Measurements from ENCODE around the gene RRP12.

Gene RRP12

DNA sequence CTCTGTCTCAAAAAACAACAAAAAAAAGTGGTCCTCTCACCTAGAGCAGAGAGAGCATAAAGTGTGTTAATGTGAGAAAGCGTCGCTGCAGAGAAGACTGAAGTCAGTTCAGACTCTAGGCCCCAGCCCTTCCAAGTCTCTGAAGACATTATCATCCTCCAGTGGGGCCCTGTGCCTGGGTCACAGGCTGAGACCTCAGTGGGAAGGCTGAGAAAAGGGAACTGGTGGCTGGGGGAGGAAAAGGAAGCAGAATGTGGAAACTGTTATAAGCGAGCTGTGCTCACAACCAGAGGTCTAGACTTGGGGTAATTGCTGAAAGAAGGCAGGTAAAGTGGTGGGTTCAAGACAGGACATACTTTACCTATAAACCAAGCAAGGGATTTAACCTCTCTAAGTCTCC lies 4.9 kb upstream of the RRP12 start:
- no peak for DNase-seq

- DNase-seq, result no peak
Measured at GRCh38 chr10:97404044-97404443, 2.9 kb upstream of the RRP12 start.

- no peak for DNase-seq
Measured at GRCh38 chr10:97401455-97401919, 347 bp upstream of the RRP12 start.

DNA sequence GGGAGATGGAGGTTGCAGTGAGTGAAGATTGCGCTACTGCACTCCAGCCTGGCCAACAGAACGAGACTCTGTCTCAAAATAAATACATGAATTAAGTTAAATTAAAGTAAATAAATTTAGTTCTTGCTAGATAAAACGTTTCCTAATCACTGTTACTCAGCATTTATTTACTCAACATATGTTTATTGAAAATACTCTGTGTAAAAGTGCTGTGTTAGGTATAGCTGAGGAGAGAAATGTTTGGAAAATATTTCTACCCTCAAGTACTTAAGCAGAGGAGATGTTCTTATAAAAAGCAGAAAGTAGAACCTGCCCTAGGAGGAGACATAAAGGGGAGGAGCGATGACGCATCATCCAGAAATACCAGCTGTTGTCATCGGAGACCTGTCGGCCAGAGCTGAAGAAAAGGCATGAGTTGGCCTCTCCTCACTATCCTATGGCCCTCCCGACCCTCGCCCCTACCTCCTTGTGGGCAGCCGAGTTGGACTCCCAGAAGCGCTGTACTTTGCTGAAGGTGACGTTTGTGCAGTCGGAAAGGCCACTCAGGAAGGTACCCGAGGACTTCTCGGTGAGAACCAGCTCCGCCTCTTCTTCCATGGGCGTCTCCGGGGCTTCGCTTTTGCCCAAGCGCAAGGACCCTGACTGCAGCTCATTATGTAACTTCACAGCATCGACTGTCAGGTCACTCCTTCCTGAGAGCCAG lies 1.1 kb downstream of the RRP12 start:
- DNase-seq, result peak; percentile 11

DNA sequence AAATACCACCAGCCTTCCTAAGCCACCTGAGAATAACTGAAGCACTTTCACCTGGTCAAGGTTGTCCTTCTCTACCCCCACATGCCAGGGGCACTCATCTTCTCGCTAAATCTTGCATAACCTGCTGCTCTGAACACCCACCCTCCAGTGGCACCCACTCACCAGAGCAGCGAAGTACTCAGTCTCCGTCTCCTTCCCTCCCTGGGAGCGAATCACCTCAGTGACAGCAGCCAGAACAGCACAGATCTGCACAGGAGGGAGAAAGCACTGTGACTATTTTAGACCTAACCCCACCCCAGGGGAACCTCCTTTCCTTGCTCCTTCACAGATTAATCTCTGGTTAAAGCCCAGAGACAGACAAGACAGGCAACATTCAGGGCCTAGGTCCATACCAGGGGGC lies 5.1 kb downstream of the RRP12 start:
- no peak for DNase-seq

- no peak for DNase-seq
Measured at GRCh38 chr10:97393034-97393573, 8.0 kb downstream of the RRP12 start.

DNA sequence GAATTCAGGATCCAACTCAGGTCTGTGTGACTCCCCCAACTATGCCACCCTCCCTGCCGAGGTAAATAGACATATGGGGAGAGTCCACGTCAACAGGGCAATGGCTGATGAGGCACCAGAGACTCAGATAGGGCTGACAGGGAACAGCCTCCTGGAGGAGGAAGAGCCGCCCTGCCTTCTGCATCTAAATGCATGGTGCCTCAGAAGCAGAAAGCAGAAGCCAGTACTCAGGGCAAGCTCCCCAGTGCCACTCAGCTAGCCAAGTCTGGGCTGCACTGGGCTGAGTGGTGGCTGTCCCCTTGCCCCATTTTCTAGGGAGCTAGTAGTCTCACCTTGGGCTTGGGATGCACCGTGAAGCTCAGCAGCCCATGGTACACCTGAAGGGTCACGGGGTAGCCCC lies 11.0 kb downstream of the RRP12 start:
- no peak for DNase-seq

- DNase-seq, result no peak
Measured at GRCh38 chr10:97388152-97388551, 13.0 kb downstream of the RRP12 start.

DNA sequence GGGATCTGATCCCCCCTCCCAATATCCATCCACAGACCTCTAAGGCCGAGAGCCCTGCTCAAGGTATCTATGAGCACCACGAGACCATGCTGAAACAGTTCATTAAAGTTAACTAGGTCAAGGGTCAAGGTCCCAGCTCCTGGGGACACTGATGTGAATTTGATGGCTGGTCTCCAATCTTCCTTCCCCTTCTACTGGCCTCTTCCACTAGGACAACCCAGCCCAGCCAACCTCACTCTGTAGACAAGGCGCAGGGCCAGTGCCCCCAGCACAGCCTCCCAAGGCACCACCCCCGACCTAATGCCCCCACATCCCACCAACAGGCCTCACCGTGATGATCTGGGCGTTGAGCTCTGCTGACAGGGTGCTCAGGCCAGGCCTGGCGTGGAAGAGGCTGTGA lies 15.6 kb downstream of the RRP12 start:
- DNase-seq, result no peak

GRCh38 chr10:97384641-97385040 lies 16.5 kb downstream of the RRP12 start:
- DNase-seq, result no peak

- DNase-seq, result no peak
Measured at GRCh38 chr10:97384156-97384555, 17.0 kb downstream of the RRP12 start.

DNA sequence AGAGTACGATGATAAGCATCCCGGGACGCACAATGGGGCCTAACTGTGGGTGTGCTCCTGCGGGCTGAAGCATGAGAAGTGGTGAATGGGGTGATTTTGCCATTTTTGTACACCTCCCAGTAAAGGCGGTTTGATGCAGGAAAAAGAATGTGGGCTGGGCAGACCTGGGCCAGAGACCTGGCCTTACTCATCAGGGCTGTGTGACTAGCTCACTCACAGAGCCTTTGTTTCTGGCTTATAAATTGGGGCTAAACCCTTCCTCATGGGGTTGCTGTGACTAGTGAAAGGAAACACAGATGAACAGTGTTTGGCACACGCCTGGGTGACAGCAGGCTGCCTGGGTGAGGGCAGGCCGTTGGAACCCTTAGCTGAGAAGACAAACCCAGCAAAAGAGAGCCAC lies 18.0 kb downstream of the RRP12 start:
- no peak for DNase-seq

- no peak for DNase-seq
Measured at GRCh38 chr10:97381626-97382025, 19.5 kb downstream of the RRP12 start.

- no peak for DNase-seq
Measured at GRCh38 chr10:97380516-97380915, 20.6 kb downstream of the RRP12 start.

- no peak for DNase-seq
Measured at GRCh38 chr10:97378933-97379921, 21.9 kb downstream of the RRP12 start.

DNA sequence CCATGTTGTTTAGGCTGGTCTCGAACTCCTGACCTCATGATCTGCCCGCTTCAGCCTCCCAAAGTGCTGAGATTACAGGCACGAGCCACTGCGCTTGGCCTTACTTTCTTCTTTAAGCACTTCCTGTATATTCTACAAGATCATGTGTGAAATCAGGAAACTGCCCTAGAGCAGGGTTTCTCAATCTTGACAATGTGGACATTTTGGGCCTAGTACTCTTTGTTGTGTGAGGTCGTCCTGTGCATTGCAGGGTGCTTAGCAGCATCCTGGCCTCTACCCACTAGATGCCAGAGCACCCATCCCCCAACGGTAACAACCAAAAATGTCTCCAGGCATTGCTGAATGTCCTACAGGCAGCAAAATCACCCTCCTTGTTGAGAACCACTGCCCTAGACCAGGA lies 24.7 kb downstream of the RRP12 start:
- no peak for DNase-seq

GRCh38 chr10:97373456-97373855 lies 27.7 kb downstream of the RRP12 start:
- no peak for DNase-seq

GRCh38 chr10:97372233-97372875 lies 28.8 kb downstream of the RRP12 start:
- no peak for DNase-seq

GRCh38 chr10:97371696-97372095 lies 29.4 kb downstream of the RRP12 start:
- no peak for DNase-seq

GRCh38 chr10:97367126-97367649 lies 34.0 kb downstream of the RRP12 start:
- no peak for DNase-seq

GRCh38 chr10:97366572-97366971 lies 34.6 kb downstream of the RRP12 start:
- no peak for DNase-seq

DNA sequence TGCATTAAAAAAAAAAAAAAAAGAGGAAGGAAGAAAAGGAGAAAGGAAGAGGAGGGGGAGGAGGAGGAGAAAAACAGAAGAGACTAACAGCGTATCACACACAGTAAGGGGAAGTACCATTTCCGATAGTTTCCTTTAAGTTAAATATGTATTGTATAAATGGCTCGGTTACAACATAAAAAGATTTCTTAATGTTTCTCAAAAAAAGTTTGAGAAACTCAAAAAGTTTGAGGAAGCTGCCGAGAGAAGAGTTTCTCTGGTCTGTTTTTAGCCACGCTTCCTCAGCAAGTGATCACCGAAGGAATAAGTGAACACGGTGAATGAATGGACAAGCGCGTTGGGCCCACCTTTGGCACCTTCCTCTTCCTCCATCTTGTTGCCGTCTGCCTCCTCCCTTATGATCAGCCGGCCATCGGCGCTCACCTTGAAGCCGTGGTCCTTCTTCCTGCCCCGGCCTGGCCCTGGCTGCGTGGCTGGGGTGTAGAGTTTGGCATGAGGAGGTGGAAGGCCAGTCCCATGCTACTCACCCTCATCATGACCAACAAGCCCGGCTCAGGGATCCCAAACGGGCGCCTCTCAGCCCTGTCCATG lies 35.3 kb downstream of the RRP12 start:
- no peak for DNase-seq

- DNase-seq, result no peak
Measured at GRCh38 chr10:97363071-97363470, 38.1 kb downstream of the RRP12 start.

Measured in NCI-H1694 (cell line).